A549 (cell line): ENCODE results near the gene STARD9. TPM values are rescaled to one million over a fixed set of nuclear protein-coding genes. Genes with fewer than 3 reads are reported as not detected.

Experiments used
- ATAC-seq, 2 experiments: fragments of 200-7000 bp in 1 of 2; fragments of >200 bp in 1 of 2; cut with Nextera tagmentation in 1 of 2; cut with Tn5 transposase in 1 of 2; 3 replicates each; pipeline versions ENCODE4 v1.8.0 to v1.9.1; 2018 to 2020; ENCODE audit warnings: mild to moderate bottlenecking in 1 of 2, moderate library complexity in 1 of 2
- CTCF ChIA-PET: fragments of 300-600 bp; sonication (Branson Sonifier 250); formaldehyde crosslinking; extraction: SDS; loops from one replicate; lab custom pipeline; 2021; ENCODE audit warnings: antibody characterized with exemption, inconsistent platforms; lab: Yijun Ruan, JAX
- POLR2A ChIA-PET: fragments of 350-600 bp; formaldehyde crosslinking; extraction: SDS; loops from one replicate; lab custom pipeline; 2021; ENCODE audit warnings: antibody characterized with exemption, inconsistent platforms; lab: Yijun Ruan, JAX
- DNase-seq, 2 experiments: peaks; one replicate each; pipeline versions ENCODE4 v3.0.0 to v3.0.0-alpha.2; 2011 to 2016; ENCODE audit warnings: low read depth in 1 of 2, low spot score in 1 of 2
- FAIRE-seq: peaks from 2 replicates; lab custom pipeline; 2011; peaks lifted over from hg19 to GRCh38; lab: Jason Lieb, UNC
- H3K27ac ChIP-seq, 2 experiments: fragments of >200 bp; sonication (Bioruptor Twin); formaldehyde crosslinking; 3 replicates each; pipeline ENCODE4 v1.5.1; 2016 to 2017
- H3K4me1 ChIP-seq: fragments of >200 bp; sonication (Bioruptor Twin); formaldehyde crosslinking; 3 replicates; pipeline ENCODE4 v1.6.1; 2016
- H3K4me2 ChIP-seq: fragments of >200 bp; sonication (Bioruptor Twin); formaldehyde crosslinking; 3 replicates; pipeline ENCODE4 v1.6.1; 2016
- H3K4me3 ChIP-seq: fragments of >200 bp; sonication (Bioruptor Twin); formaldehyde crosslinking; 3 replicates; pipeline ENCODE4 v1.5.1; 2016
- H3K9me3 ChIP-seq: fragments of >200 bp; sonication (Bioruptor Twin); formaldehyde crosslinking; 3 replicates; pipeline ENCODE4 v1.6.1; 2016
- CBX8 ChIP-seq: fragments of 200-600 bp; sonication (generic); IDR thresholded peaks from 2 replicates; pipeline ENCODE4 v1.6.1; 2016
- CHD4 ChIP-seq: fragments of 200-600 bp; sonication (generic); IDR thresholded peaks from 2 replicates; pipeline ENCODE4 v1.6.1; 2016; ENCODE audit warnings: antibody characterized with exemption, mild to moderate bottlenecking, borderline replicate concordance
- EHF ChIP-seq: fragments of 250-450 bp; sonication (Bioruptor Pico); IDR thresholded peaks from 2 replicates; pipeline ENCODE4 v1.5.0; 2020; ENCODE audit warnings: mild to moderate bottlenecking
- EHMT2 ChIP-seq: fragments of 200-600 bp; sonication (generic); IDR thresholded peaks from 2 replicates; pipeline ENCODE4 v1.6.1; 2016; ENCODE audit warnings: antibody characterized with exemption, low read depth, mild to moderate bottlenecking, moderate library complexity
- HOXB13 ChIP-seq: fragments of 250-450 bp; sonication (Bioruptor Pico); IDR thresholded peaks from 2 replicates; pipeline ENCODE4 v1.5.0; 2020; ENCODE audit warnings: low read depth, mild to moderate bottlenecking, moderate library complexity
- KDM1A ChIP-seq: fragments of 200-600 bp; sonication (generic); IDR thresholded peaks from 2 replicates; pipeline ENCODE4 v1.6.1; 2016; ENCODE audit warnings: low read depth, mild to moderate bottlenecking
- KDM5A ChIP-seq: fragments of 200-600 bp; sonication (generic); IDR thresholded peaks from 2 replicates; pipeline ENCODE4 v1.6.1; 2016; ENCODE audit warnings: antibody characterized with exemption, mild to moderate bottlenecking
- MAZ ChIP-seq: fragments of 150-350 bp; IDR thresholded peaks from 2 replicates; pipeline ENCODE4 v1.6.1; 2014; ENCODE audit warnings: antibody characterized with exemption, low read depth, low read length, borderline replicate concordance
- PHF8 ChIP-seq: fragments of 200-600 bp; sonication (generic); IDR thresholded peaks from 2 replicates; pipeline ENCODE4 v1.6.1; 2016; ENCODE audit warnings: low read depth, mild to moderate bottlenecking, antibody characterized with exemption, moderate library complexity, borderline replicate concordance
- RCOR1 ChIP-seq: fragments of 150-350 bp; IDR thresholded peaks from 2 replicates; pipeline ENCODE4 v1.6.1; 2014; ENCODE audit warnings: antibody characterized with exemption, low read length, low read depth
- RNF2 ChIP-seq: fragments of 200-600 bp; sonication (generic); IDR thresholded peaks from 2 replicates; pipeline ENCODE4 v1.6.1; 2016; ENCODE audit warnings: low read depth, mild to moderate bottlenecking, antibody characterized with exemption, moderate library complexity, borderline replicate concordance
- ZC3H11A ChIP-seq: fragments of 450-650 bp; IDR thresholded peaks from 2 replicates; pipeline ENCODE4 v1.6.1; 2014; ENCODE audit warnings: antibody characterized with exemption, mild to moderate bottlenecking
- ZSCAN20 ChIP-seq: fragments of 250-450 bp; sonication (Bioruptor Pico); IDR thresholded peaks from 2 replicates; pipeline ENCODE4 v1.8.0; 2022; ENCODE audit warnings: mild to moderate bottlenecking, moderate library complexity
- WGBS: methylation state at CpG from one replicate; pipeline ENCODE4 v1.1.6; 2017; ENCODE audit errors: missing lambda C conversion rate; 5-methylcytosine and 5-hydroxymethylcytosine counted together
- polyA plus RNA-seq, 4 experiments: library from polyadenylated mRNA; depleted of rRNA in 3 of 4; stranded (reverse); fragments of >200 nt; fragmentation: RNase III in 1 of 4; extraction: RNeasy Plus Mini Kit Qiagen cat#74134 plus additional on column Dnase treatment in 1 of 4; gene quantifications; 2 replicates in 3 of 4; 3 replicates in 1 of 4; pipeline ENCODE4 v1.2.3, GENCODE V29; 2011 to 2017
- TF ChIP-seq, protein P1 (sequence below): IDR thresholded peaks from 2 replicates; pipeline ENCODE4 v1.6.1; 2012
- TF ChIP-seq, protein P2 (sequence below): IDR thresholded peaks from 2 replicates; pipeline ENCODE4 v1.6.1; 2012; ENCODE audit warnings: low read depth, borderline replicate concordance
- TF ChIP-seq, protein P3 (sequence below): fragments of 150-350 bp; IDR thresholded peaks from 2 replicates; pipeline ENCODE4 v1.6.1; 2014; ENCODE audit warnings: low read depth, mild to moderate bottlenecking, low read length
- TF ChIP-seq, protein P4 (sequence below): fragments of 450-650 bp; IDR thresholded peaks from 2 replicates; pipeline ENCODE4 v1.6.1; 2014; ENCODE audit warnings: antibody characterized with exemption
- TF ChIP-seq, protein P5 (sequence below): fragments of >200 bp; sonication (Bioruptor Twin); formaldehyde crosslinking; IDR thresholded peaks from 2 replicates; pipeline ENCODE4 v1.6.1; 2016
- TF ChIP-seq, protein P6 (sequence below): fragments of 250-450 bp; sonication (Bioruptor Pico); IDR thresholded peaks from 2 replicates; pipeline ENCODE4 v1.5.0; 2021; ENCODE audit warnings: mild to moderate bottlenecking, moderate library complexity, borderline replicate concordance

STARD9 gene
- polyA plus RNA-seq, 2 of the 4 experiments (the other 2 are of a cell fraction), result 1.2 TPM

DNA sequence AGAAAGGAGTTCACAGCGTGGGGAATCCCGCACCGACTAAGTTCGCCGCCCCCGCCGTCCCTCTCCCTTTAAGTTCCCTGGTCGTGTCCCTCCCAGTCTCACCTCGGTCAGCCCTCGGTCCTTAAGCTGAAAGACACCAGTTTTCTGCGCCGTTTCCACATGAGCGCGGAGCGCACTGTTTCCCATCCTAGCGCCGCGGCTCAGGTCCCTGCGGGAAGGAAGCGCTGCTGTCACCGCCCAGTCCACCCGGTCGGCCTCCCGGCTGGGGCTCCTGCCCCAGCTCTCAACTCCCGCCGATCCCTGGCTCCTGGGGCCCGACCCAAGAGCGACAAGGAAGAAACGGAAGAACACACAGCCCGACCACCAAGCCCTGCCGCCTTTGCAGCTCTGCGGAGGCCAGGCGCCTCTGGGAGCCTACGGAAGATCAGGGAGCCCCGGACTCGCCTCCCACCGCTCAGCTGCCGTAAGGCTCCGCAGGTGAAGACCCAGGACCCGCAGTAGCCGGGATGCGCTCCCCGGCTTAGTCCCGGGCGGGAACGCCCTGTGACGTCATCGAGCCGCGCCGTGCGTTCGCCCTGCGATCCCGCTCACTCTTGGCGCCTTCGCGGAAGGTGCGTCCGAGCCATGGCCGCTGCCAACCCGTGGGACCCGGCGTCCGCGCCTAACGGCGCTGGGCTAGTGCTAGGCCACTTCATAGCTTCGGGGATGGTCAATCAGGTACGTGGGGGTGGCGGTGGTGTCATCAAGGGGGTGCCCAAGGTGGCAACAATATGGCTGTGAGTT is 27.0 kb upstream of the STARD9 start, which contains the start of the genes HAUS2 and LRRC57 (continued):
- TF ChIP-seq, protein P1, sequence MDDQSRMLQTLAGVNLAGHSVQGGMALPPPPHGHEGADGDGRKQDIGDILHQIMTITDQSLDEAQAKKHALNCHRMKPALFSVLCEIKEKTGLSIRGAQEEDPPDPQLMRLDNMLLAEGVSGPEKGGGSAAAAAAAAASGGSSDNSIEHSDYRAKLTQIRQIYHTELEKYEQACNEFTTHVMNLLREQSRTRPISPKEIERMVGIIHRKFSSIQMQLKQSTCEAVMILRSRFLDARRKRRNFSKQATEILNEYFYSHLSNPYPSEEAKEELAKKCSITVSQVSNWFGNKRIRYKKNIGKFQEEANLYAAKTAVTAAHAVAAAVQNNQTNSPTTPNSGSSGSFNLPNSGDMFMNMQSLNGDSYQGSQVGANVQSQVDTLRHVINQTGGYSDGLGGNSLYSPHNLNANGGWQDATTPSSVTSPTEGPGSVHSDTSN, result no peak
- TF ChIP-seq, protein P2, sequence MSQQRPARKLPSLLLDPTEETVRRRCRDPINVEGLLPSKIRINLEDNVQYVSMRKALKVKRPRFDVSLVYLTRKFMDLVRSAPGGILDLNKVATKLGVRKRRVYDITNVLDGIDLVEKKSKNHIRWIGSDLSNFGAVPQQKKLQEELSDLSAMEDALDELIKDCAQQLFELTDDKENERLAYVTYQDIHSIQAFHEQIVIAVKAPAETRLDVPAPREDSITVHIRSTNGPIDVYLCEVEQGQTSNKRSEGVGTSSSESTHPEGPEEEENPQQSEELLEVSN, result peak; percentile 36; the same call in 1 of the 2 replicates
- TF ChIP-seq EHF (CRISPR knock-in tag) (no peak), MAZ (no peak), ZSCAN20 (CRISPR knock-in tag) (no peak), RNF2 (no peak), EHMT2 (no peak), HOXB13 (CRISPR knock-in tag) (no peak), CHD4 (no peak), PHF8 (peak; percentile 81), RCOR1 (no peak)
- TF ChIP-seq, protein P3, sequence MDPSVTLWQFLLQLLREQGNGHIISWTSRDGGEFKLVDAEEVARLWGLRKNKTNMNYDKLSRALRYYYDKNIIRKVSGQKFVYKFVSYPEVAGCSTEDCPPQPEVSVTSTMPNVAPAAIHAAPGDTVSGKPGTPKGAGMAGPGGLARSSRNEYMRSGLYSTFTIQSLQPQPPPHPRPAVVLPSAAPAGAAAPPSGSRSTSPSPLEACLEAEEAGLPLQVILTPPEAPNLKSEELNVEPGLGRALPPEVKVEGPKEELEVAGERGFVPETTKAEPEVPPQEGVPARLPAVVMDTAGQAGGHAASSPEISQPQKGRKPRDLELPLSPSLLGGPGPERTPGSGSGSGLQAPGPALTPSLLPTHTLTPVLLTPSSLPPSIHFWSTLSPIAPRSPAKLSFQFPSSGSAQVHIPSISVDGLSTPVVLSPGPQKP, result no peak
- TF ChIP-seq, protein P4, sequence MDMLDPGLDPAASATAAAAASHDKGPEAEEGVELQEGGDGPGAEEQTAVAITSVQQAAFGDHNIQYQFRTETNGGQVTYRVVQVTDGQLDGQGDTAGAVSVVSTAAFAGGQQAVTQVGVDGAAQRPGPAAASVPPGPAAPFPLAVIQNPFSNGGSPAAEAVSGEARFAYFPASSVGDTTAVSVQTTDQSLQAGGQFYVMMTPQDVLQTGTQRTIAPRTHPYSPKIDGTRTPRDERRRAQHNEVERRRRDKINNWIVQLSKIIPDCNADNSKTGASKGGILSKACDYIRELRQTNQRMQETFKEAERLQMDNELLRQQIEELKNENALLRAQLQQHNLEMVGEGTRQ, result no peak
- TF ChIP-seq, protein P5, sequence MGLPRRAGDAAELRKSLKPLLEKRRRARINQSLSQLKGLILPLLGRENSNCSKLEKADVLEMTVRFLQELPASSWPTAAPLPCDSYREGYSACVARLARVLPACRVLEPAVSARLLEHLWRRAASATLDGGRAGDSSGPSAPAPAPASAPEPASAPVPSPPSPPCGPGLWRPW, result no peak

DNA sequence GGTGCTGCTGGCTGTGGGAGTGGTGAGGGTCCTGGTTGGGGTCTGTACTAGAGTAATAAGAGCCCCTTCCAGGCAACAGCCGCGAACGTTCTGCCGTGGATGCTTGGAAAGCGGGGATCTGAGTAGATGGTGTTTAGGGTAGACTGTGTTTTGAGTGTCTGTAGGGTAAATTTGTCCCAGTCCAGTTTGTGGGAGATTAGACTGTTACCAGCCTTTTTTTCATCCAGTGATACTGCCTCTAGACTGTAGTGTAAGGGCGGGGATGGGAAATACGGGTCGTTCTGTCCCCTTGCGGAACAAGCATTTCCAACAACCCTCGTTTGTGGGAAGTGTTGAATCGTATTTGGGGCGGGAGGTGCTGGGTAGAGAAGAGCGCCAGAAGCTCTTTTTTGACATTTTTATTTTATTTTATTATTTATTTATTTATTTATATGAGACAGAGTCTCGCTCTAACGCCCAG is 26.3 kb upstream of the STARD9 start:
- ChIA-PET POLR2A (interaction anchor here (1.3 to 1.5 kb wide), 2 partner anchors 33 to 58 kb away, joined by 3 to 5 read pairs; partner anchors contain the start of gene ZNF106), CTCF (no interaction called here)
- DNase-seq, result peak; percentile 27 to 35
- Histone ChIP-seq H3K4me3 (peak overlapping the region; percentile 77), H3K4me1 (peaks cover 16% of the 10 kb centered on the region; the same call in 2 of the 3 replicates), H3K9me3 (no peaks in the 10 kb centered on the region), H3K27ac (peak overlapping the region; percentile 86 to 98), H3K4me2 (peak overlapping the region; percentile 80)
- WGBS, result 2% methylated on average over 15 of the region's 15 CpGs
- ATAC-seq, result peak; percentile 57 to 76
- TF ChIP-seq, protein P5, result no peak
- TF ChIP-seq ZSCAN20 (CRISPR knock-in tag), result no peak
- TF ChIP-seq, protein P6, sequence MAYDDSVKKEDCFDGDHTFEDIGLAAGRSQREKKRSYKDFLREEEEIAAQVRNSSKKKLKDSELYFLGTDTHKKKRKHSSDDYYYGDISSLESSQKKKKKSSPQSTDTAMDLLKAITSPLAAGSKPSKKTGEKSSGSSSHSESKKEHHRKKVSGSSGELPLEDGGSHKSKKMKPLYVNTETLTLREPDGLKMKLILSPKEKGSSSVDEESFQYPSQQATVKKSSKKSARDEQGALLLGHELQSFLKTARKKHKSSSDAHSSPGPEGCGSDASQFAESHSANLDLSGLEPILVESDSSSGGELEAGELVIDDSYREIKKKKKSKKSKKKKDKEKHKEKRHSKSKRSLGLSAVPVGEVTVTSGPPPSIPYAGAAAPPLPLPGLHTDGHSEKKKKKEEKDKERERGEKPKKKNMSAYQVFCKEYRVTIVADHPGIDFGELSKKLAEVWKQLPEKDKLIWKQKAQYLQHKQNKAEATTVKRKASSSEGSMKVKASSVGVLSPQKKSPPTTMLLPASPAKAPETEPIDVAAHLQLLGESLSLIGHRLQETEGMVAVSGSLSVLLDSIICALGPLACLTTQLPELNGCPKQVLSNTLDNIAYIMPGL (CRISPR knock-in tag), result no peak
- TF ChIP-seq KDM1A, result no peak
- no peak for TF ChIP-seq PHF8
- TF ChIP-seq ZC3H11A, result no peak
- peak; percentile 28 for TF ChIP-seq KDM5A
- no peak for TF ChIP-seq CBX8
- FAIRE-seq, result no peak
